DMS53 treated with DMSO at 0.1 percent for 48 hours (cell line): ENCODE results near the gene SREBF2.

Source experiments
- DNase-seq: peaks from one replicate; lab custom pipeline; 2025; ENCODE audit not compliant: unreplicated experiment; lab: John Stamatoyannopoulos, UW

The SREBF2 gene

GRCh38 chr22:41919357-41920224, 86.7 kb downstream of the SREBF2 start:
- DNase-seq: no peak

- no peak for DNase-seq
These were observed 87.5 kb downstream of the SREBF2 start for GRCh38 chr22:41920271-41920976.

GRCh38 chr22:41922328-41922727, 89.4 kb downstream of the SREBF2 start:
- DNase-seq: no peak

GRCh38 chr22:41922940-41923594, 90.2 kb downstream of the SREBF2 start:
- DNase-seq: no peak

GRCh38 chr22:41923595-41924276, 90.8 kb downstream of the SREBF2 start:
- no peak for DNase-seq

- peak; percentile 14 for DNase-seq
These were observed 93.0 kb downstream of the SREBF2 start for GRCh38 chr22:41925783-41926460.

- no peak for DNase-seq
These were observed 94.9 kb downstream of the SREBF2 start for GRCh38 chr22:41927813-41928212.

GRCh38 chr22:41928593-41929417, 95.9 kb downstream of the SREBF2 start:
- DNase-seq: no peak

- peak; percentile 23 for DNase-seq
These were observed 96.5 kb downstream of the SREBF2 start for GRCh38 chr22:41929418-41929810.

- no peak for DNase-seq
These were observed 98.9 kb downstream of the SREBF2 start for GRCh38 chr22:41931701-41932269.

GRCh38 chr22:41932353-41932752, 99.4 kb downstream of the SREBF2 start:
- no peak for DNase-seq

- no peak for DNase-seq
These were observed 100.7 kb downstream of the SREBF2 start for GRCh38 chr22:41933411-41934177.

- no peak for DNase-seq
These were observed 101.5 kb downstream of the SREBF2 start for GRCh38 chr22:41934284-41935014.

GRCh38 chr22:41935015-41935351, 102.1 kb downstream of the SREBF2 start:
- DNase-seq: no peak

- no peak for DNase-seq
These were observed 102.6 kb downstream of the SREBF2 start for GRCh38 chr22:41935509-41935908.

- DNase-seq: no peak
These were observed 103.9 kb downstream of the SREBF2 start for GRCh38 chr22:41936894-41937169.

GRCh38 chr22:41939981-41940831, 107.3 kb downstream of the SREBF2 start:
- peak; percentile 20 for DNase-seq
